Gastrocnemius medialis (tissue), 4 donors: ENCODE results near the gene KCNK3.

Source experiments
- CTCF ChIP-seq, 5 experiments: fragments of 450-650 bp in 3 of 5; fragments of 200-600 bp in 2 of 5; sonication (generic) in 2 of 5; IDR thresholded peaks in 4 of 5; conservative IDR thresholded peaks in 1 of 5; 1 replicate in 4 of 5; 2 replicates in 1 of 5; pipeline ENCODE4 v1.5.1; 2016 to 2019; ENCODE audit warnings: antibody characterized with exemption in 5 of 5, mild to moderate bottlenecking in 3 of 5, moderate library complexity in 3 of 5
- POLR2A ChIP-seq, 2 donors: fragments of 450-650 bp; IDR thresholded peaks; one replicate each; pipeline ENCODE4 v1.6.1; 2017; ENCODE audit warnings: antibody characterized with exemption in 2 of 2, mild to moderate bottlenecking in 2 of 2, moderate library complexity in 2 of 2

DNA sequence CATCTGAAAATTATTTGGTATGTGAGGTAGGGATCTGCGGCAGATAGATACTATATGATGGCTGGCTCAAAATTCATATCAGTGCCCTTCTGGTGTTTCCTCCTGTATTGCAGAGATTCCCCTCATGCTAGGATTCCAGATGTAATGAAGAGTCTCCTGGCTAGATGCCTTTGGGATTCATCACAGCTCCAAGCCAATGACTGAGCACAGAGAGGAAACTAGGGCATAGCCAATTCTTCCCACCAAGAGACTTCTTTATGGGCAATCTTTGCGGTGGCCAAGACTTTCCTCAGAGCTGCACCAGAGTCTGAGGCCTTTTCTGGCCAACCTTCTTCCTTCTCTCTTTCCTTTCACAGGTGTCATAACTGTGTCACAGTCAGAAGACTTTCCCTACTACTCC, 25.9 kb upstream of the KCNK3 start:
- no peak for TF ChIP-seq CTCF (IDR thresholded peaks at IDR 0.05 in 4 of 5, conservative IDR thresholded peaks at IDR 0.05 in 1 of 5)
- no peak for TF ChIP-seq POLR2A (IDR thresholded peaks at IDR 0.05)
